Measurements from ENCODE around the gene LDAF1. TPM values are rescaled to one million over a fixed set of nuclear protein-coding genes. Genes with fewer than 3 reads are reported as not detected.

LDAF1 gene
- total and polyA plus RNA-seq, 2 of the 8 experiments (the other 6 are each of a cell fraction or from before 2014, with no cell fraction given) = 32.4 to 34.2 TPM

DNA sequence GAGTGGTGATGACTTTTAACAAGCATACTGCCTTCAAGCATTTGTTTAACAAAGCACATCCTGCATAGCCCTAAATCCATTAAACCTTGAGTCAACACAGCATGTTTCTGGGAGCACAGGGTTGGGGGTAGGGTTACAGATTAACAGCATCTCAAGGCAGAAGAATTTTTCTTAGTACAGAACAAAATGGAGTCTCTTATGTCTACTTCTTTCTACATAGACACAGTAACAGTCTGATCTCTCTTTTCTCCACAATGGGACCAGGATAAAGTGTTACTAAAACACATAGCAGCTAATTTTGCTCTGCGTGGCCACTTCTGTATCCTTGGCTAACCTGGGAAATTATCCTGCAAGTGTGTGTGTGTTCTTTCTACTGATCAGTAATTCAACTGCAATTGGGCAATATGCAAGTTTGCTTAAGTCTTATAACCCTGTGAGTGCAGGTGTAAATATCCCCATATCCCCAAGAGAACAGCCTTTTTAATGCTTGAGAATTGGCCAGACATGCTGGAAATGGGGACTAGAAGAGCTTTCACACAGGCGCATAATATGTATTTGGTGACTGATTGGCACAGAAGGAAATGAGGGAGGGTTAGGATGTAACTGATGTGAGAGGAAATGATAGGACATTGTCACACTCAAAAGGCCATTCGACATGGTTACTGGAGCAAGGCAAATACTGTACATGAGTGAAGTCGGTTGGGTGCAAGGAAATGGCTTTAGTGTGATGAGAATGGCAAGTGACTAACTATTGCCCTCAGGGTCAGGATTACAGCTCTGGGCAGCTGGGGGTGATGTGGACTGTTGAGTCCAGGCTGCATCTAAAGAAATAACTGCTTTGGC, 64.2 kb downstream of the LDAF1 start:
- Histone ChIP-seq H2BK5ac (ENCODE audit: low read depth, low read length) (peak overlapping the region; percentile 0; the same call in 1 of the 2 replicates), H3K4me2 (ENCODE audit: insufficient read depth in 1 of 2, low read depth in 2 of 2, low read length in 2 of 2) (peak overlapping the region; percentile 1 to 5; a peak in 1 of 4 replicates), H3K4me3 (ENCODE audit: extremely low read depth in 1 of 4, insufficient read depth in 2 of 4, low read depth in 3 of 4, low read length in 4 of 4) (peak overlapping the region in 1 of 4 experiments; percentile 4; a peak in 1 of 8 replicates), H2BK12ac (ENCODE audit: low read depth, low read length) (no peak overlapping the region; the same call in 1 of the 2 replicates), H3K27ac (ENCODE audit: low read depth, low read length) (no peak overlapping the region), H2BK20ac (ENCODE audit: low read length) (no peak overlapping the region), H3K9ac (replicated peaks in 1 of 4; ENCODE audit: extremely low read depth in 1 of 4, low read depth in 3 of 4, low read length in 3 of 4) (no peak overlapping the region), H2BK15ac (ENCODE audit: low read length) (no peak overlapping the region), H3K79me2 (ENCODE audit: control insufficient read depth in 1 of 2, insufficient read depth in 2 of 2, low read length in 2 of 2) (no peaks in the 10 kb centered on the region), H2AK5ac (ENCODE audit: low read depth, low read length) (no peak overlapping the region), H3K23ac (ENCODE audit: insufficient read length) (no peak overlapping the region), H3K18ac (ENCODE audit: extremely low read depth, low read length) (0 out of 2 replicates have a peak overlapping the region, but pooled peaks have one; percentile 1), H3K27me3 (replicated peaks in 1 of 4; ENCODE audit: control insufficient read depth in 3 of 4, extremely low read depth in 1 of 4, insufficient read depth in 3 of 4, low read length in 3 of 4) (no peaks in the 10 kb centered on the region), H3K56ac (replicated peaks; ENCODE audit: insufficient read length, low read depth, low read length) (no peak overlapping the region), H4K8ac (ENCODE audit: extremely low read depth, insufficient read depth, low read length) (no peak overlapping the region), H3K23me2 (ENCODE audit: low read depth, low read length) (no peaks in the 10 kb centered on the region), H2BK120ac (replicated peaks; ENCODE audit: low read depth, low read length) (no peak overlapping the region), H4K20me1 (replicated peaks in 1 of 2; ENCODE audit: control insufficient read depth in 1 of 2, insufficient read depth in 2 of 2, low read length in 2 of 2) (no peaks in the 10 kb centered on the region), H4K91ac (replicated peaks; ENCODE audit: insufficient read length, low read length) (peak overlapping the region; percentile 70), H2AFZ (ENCODE audit: low read length) (peak overlapping the region; percentile 34; the same call in 1 of the 2 replicates), H4K5ac (ENCODE audit: insufficient read length, low read depth, low read length) (no peak overlapping the region), H3K4me1 (replicated peaks in 1 of 4; ENCODE audit: control insufficient read depth in 3 of 4, insufficient read depth in 4 of 4, low read length in 3 of 4) (peaks cover 3 to 15% (median 12%) of the 10 kb centered on the region in 4 experiments; a peak in 6 of 7 replicates), H3K4ac (replicated peaks; ENCODE audit: insufficient read length, low read depth, low read length) (no peak overlapping the region), H3K9me3 (ENCODE audit: insufficient read depth in 2 of 2, low read depth in 1 of 2, low read length in 1 of 2) (no peaks in the 10 kb centered on the region), H3K79me1 (ENCODE audit: low read depth, low read length) (no peaks in the 10 kb centered on the region), H3K36me3 (ENCODE audit: control insufficient read depth in 2 of 4, insufficient read depth in 4 of 4, low read length in 3 of 4) (no peaks in the 10 kb centered on the region), H3K14ac (ENCODE audit: insufficient read length) (peak overlapping the region; percentile 8)
- WGBS, 2 experiments (ENCODE audit: extremely low coverage in 1 of 2, insufficient coverage in 1 of 2, insufficient read length in 1 of 2, insufficient replicate concordance in 2 of 2, low coverage in 1 of 2, low lambda C conversion rate in 2 of 2, missing lambda C conversion rate in 1 of 2) = 75% methylated on average over 4 of the region's 4 CpGs; no CpG with 5 or more reads in 1 of the 2 experiments
- DNase-seq (ENCODE audit: low read depth in 1 of 2, low spot score in 2 of 2) = no peak
- POLR2A ChIA-PET (ENCODE audit: partially characterized antibody) = interaction anchor here (0.9 kb wide), 1 partner anchor 8 kb away, joined by 3 read pairs; no protein-coding TSS in a partner anchor
- CTCF ChIA-PET (ENCODE audit: partially characterized antibody) = no interaction called here
- no peak for TF ChIP-seq EP300 (IDR thresholded peaks at IDR 0.05; ENCODE audit: borderline replicate concordance in 1 of 2, low read depth in 2 of 2, low read length in 2 of 2)
- no peak for TF ChIP-seq FOSL1 (IDR thresholded peaks at IDR 0.05; ENCODE audit: insufficient read depth, low read depth, low read length)
- TF ChIP-seq POLR2A (IDR thresholded peaks at IDR 0.05; ENCODE audit: control extremely low read depth in 1 of 2, low read depth in 2 of 2, low read length in 2 of 2) = no peak
- TF ChIP-seq, protein P1, sequence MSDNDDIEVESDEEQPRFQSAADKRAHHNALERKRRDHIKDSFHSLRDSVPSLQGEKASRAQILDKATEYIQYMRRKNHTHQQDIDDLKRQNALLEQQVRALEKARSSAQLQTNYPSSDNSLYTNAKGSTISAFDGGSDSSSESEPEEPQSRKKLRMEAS (IDR thresholded peaks at IDR 0.05) = no peak
- no peak for TF ChIP-seq KDM1A (IDR thresholded peaks at IDR 0.05; ENCODE audit: borderline replicate concordance, low read length)
- TF ChIP-seq CEBPB (IDR thresholded peaks at IDR 0.05; ENCODE audit: low read depth, low read length) = no peak
- TF ChIP-seq GTF2F1 (IDR thresholded peaks at IDR 0.05; ENCODE audit: borderline replicate concordance, low read depth, low read length) = no peak
- no peak for TF ChIP-seq NRF1 (IDR thresholded peaks at IDR 0.05; ENCODE audit: low read depth, low read length)
- no peak for TF ChIP-seq SP1 (IDR thresholded peaks at IDR 0.05; ENCODE audit: low read depth, low read length)
- TF ChIP-seq CTBP2 (IDR thresholded peaks at IDR 0.05; ENCODE audit: borderline replicate concordance, insufficient read depth, insufficient read length, low read length) = no peak
- TF ChIP-seq CHD1 (IDR thresholded peaks at IDR 0.05; ENCODE audit: low read depth, low read length) = no peak
- no peak for FAIRE-seq

Measured in H1 (cell line).